Breast epithelium (tissue), 3 donors: ENCODE measurements around the gene CADM1.

Experiments used
- CTCF ChIP-seq, 3 donors: fragments of 450-650 bp; IDR thresholded peaks; one replicate each; pipeline ENCODE4 v1.5.1; 2016 to 2017; ENCODE audit warnings: antibody characterized with exemption in 3 of 3, mild to moderate bottlenecking in 3 of 3, moderate library complexity in 3 of 3
- POLR2A ChIP-seq: fragments of 450-650 bp; IDR thresholded peaks from one replicate; pipeline ENCODE4 v1.6.1; 2016; ENCODE audit warnings: antibody characterized with exemption, mild to moderate bottlenecking, moderate library complexity
- POLR2AphosphoS5 ChIP-seq, 3 donors: sonication (generic); formaldehyde crosslinking; IDR thresholded peaks; one replicate each; pipeline ENCODE4 v1.6.1; 2017; ENCODE audit warnings: antibody characterized with exemption in 3 of 3

GRCh38 chr11:115153135-115153534, 351.1 kb downstream of the CADM1 start:
- no peak for TF ChIP-seq CTCF (IDR thresholded peaks at IDR 0.05)
- TF ChIP-seq POLR2AphosphoS5 (IDR thresholded peaks at IDR 0.05) = no peak
- no peak for TF ChIP-seq POLR2A
